ENCODE data around the gene TRAPPC10.

GRCh38 chr21:44003307-44003966, 8.7 kb upstream of the TRAPPC10 start:
- TF ChIP-seq CTCF (IDR thresholded peaks at IDR 0.05; ENCODE audit: control extremely low read depth in 1 of 3, insufficient read depth in 1 of 3, low read depth in 1 of 3, low read length in 3 of 3) (no peak), EP300 (IDR thresholded peaks at IDR 0.05; ENCODE audit: borderline replicate concordance in 1 of 2, low read depth in 2 of 2, low read length in 2 of 2) (no peak), YY1 (IDR thresholded peaks at IDR 0.05; ENCODE audit: low read depth, low read length) (no peak)
